Measurements from ENCODE around the gene GOSR1.
"Not testable (repeated sequence)": the region's sequence is repeated elsewhere in the genome, so short reads cannot be mapped to it uniquely, and the experiment has no call there.

The GOSR1 gene

GRCh38 chr17:30477083-30477773 is at the start of gene GOSR1:
Gene GOSR1 (plus strand): TSS chr17:30477408. CDS start chr17:30477434, 26 bp downstream.
- peak; percentile 94 for DNase-seq

DNA sequence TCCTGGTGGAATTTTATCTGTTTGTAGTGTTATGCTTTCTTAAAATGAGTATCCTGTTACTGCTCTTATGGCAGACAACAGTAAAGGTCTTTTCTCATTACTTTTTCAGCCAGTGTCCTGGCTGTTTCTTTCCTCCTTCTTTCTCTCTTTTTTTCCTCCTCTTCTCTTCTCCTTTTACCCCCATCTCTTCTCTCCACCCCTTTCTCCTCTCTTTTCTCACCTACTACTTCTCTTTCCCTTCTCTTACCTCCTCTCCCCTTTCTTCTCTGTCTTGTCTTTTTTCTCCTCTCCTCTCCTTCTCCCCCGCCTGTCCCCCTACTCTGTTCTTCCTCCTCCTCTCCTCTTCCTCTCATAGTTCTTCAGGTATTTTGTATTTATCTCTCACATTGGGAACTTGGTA is 49.6 kb upstream of the GOSR1 start:
- no peak for DNase-seq

- DNase-seq = no peak
Measured at GRCh38 chr17:30429155-30429554, 48.1 kb upstream of the GOSR1 start.

- DNase-seq = no peak
Measured at GRCh38 chr17:30433514-30433913, 43.7 kb upstream of the GOSR1 start.

GRCh38 chr17:30436729-30437128 is 40.5 kb upstream of the GOSR1 start:
- DNase-seq = no peak

GRCh38 chr17:30443721-30444120 is 33.5 kb upstream of the GOSR1 start:
- no peak for DNase-seq

DNA sequence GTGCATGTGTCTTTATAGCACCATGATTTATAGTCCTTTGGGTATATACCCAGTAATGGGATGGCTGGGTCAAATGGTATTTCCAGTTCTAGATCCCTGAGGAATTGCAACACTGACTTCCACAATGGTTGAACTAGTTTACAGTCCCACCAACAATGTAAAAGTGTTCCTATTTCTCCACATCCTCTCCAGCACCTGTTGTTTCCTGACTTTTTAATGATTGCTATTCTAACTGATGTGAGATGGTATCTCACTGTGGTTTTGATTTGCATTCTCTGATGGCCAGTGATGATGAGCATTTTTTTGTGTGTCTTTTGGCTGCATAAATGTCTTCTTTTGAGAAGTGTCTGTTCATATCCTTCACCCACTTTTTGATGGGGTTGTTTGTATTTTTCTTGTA is 30.6 kb upstream of the GOSR1 start:
- not testable (repeated sequence) for DNase-seq

DNA sequence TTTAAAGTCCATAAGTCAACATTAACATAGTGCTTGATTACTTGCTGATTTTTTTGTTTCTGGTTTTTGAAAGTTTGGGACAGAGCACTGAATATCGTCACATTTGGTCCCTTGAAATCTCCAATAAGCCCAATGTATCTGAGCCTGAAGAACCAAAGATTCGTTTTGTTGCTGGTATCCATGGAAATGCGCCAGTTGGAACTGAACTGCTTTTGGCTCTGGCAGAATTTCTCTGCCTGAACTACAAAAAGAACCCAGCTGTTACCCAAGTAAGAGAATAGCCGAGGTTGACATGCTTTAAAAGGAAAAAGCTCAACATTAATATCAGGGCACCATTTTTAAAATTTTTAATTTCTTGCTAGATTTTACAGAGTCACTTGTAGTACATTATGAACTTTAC is 27.7 kb upstream of the GOSR1 start:
- no peak for DNase-seq

DNA sequence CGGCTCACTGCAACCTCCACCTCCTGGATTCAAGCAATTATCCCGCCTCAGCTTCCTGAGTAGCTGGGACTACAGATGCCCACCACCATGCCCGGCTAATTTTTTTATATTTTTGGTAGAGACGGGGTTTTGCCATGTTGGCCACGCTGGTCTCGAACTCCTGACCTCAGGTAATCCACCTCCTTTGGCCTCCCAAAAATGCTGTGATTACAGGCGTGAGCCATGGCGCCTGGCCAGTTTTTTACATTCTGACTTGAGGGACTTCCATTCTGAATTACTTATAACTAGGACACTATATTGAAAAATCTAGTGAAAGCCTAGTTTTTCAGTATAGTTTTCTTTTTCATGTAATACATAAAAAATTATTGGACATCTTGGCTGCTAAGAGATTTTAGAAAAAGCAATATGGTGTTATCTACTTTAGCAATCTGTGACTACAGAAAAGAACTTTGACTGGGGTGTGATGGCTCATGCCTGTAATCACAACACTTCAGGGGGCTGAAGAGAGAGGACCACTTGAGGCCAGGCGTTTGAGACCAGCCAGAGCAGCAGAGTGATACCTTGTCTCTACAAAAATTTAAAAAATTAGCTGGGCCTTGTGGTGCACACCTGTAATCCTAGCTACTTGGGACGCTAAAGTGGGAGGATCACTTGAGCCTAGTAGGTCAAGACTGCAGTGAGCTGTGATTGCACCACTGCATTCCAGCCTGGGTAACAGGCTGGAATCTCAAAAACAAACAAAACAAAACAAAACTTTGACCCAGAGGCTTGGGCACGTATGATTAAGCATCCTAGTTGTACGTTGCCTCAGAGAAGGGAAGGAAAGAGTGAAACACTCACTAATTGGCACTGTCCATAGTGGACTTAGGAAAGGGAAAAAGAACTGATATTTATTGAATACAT is 26.8 kb upstream of the GOSR1 start:
- DNase-seq = no peak

GRCh38 chr17:30454635-30455034 is 22.6 kb upstream of the GOSR1 start:
- DNase-seq = no peak

DNA sequence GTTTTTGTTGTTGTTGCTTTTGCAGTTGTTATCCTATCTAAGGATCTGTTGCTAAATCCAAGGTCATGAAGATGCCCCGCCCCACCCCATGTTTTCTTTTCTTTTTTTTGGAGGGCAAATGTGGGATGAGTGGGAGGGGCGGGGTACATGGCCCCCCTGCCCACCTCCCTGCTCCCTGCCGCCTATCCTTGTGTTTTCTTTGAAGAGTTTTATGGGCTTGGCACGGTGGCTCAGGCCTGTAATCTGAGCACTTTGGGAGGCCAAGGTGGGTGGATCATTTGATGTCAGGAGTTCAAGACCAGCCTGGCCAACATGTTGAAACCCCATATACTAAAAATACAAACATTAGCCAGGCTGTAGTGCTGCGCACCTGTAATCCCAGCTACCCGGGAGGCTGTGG is 18.8 kb upstream of the GOSR1 start:
- no peak for DNase-seq

- not testable (repeated sequence) for DNase-seq
Measured at GRCh38 chr17:30458797-30459413, 18.3 kb upstream of the GOSR1 start.

DNA sequence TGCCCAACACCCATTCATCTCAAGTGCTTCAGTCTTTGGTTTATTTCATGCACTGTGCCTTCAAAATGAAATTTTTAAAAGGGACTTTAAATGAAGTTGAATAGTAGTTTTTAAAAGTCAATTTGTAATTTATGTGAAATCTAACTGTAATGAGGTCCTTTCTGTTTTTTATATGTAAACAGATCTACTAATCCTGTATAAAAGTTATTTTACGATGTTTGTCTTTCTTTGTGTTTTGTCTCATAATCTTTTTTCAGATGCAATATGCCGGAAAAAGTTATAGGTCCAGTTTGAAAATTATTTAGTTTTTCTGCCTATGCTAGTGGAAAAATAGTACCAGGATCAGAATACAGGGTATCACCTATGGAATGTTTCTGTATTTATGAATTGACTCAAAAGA is 8.7 kb upstream of the GOSR1 start:
- DNase-seq = no peak

GRCh38 chr17:30472238-30472890 is 4.8 kb upstream of the GOSR1 start:
- DNase-seq = no peak

GRCh38 chr17:30475206-30475605 is 2.0 kb upstream of the GOSR1 start:
- no peak for DNase-seq

GRCh38 chr17:30476726-30477082 is 504 bp upstream of the GOSR1 start:
- DNase-seq = peak; percentile 28

DNA sequence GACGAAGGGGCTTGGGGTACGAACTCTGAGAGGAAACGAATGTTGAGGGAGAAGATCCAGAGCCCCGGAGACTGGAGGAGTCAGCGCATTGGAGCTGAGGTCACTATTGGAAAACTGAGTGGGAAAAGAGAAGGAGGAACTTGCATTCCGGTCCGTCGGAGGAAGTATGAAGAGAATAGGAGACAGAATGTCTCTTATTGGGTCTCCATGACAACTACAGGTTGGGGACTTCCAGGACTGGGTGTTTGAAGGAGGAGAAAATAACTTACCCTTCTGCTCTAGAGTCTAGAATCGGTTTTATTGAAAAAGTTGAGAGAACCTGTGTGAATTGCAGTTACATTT is 537 bp downstream of the GOSR1 start:
- no peak for DNase-seq

DNA sequence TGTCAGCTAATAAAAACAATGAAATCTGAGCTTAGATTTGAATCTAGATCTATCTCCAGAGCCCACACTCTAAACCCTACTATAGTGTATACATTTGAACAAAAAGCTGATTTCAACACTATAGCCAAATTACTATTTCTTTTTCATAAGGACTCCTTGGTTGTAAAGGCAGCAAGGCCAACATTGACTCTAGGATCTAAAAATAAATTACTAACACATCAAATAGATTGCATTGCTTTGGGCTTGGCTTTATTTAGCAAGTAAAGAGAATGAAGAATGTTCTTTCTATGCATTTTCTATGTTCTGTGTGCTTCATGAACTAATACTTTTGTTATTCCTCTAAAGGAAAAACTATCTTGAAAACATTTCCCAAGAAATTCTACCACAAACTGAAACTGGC is 5.3 kb downstream of the GOSR1 start:
- no peak for DNase-seq

DNA sequence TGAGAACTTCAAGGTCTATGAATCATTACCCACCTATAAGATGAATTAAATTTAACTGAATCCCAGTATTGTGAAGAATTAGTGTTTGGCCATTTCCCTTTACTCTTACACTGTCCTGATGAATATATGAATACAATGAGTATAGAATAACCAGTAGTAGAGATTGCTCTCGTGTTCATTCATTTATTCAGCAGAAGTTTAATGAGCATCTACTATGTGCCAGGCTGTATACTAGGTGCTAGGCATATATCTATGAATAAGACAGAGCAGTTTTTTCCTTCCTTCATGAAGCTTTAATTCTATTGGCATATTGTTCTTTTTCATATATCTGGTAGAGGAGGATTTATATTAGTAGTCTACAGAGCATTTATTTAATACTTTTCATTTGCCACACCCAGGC is 6.0 kb downstream of the GOSR1 start:
- DNase-seq = no peak

DNA sequence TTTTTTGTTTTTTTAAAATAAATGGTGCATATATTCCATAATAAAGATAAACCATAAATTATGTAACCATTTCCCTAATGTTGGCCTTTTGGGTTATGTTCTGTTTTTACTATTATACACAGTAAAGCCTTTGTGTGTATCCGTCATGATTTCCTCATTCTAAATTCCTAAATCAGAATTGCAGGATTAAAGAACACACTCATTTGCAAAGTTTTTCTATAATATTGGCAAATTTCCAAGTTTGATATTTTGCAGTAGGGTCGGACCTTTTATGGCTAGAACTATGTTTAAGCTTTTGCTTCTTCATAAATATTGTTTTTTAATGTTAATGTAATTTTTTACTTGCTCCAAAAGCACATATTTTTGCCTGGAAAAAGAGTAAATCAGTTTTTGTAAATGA is 16.6 kb downstream of the GOSR1 start:
- DNase-seq = no peak

GRCh38 chr17:30495586-30495985 is 18.4 kb downstream of the GOSR1 start:
- no peak for DNase-seq

- DNase-seq = no peak
Measured at GRCh38 chr17:30503558-30503957, 26.4 kb downstream of the GOSR1 start.

DNA sequence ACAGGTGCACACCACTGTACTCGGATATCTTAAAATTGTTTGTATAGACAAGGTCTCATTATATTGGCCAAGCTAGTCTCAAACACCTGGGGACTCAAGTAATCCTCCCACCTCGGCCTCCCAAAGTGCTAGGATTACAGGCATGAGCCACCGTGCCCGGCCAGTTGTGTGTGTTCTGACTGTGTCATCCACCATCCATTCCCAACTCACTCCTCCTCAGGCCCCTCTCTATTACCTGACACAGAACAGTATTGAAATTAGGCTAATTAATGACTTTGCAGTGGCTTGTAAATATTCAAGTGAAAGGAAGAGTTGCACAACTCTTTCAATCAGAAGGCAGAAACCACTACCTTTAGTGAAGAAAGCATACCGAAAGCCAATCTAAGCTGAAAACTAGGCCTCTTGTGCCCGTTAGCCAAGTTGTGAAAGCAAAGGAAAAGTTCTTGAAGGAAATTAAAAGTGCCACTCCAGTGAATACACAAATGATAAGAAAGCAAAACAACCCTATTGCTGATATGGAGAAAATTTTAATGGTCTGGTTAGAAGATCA is 28.7 kb downstream of the GOSR1 start:
- DNase-seq = no peak
